OCI-LY1 (cell line): ENCODE results near the gene MBD6.

Source experiments
- EZH2 ChIP-seq: fragments of 200-600 bp; sonication (generic), shearing (Covaris generic); IDR thresholded peaks from 2 replicates; pipeline ENCODE4 v1.8.0; 2017; ENCODE audit warnings: borderline replicate concordance, mixed run types, mild to moderate bottlenecking, antibody characterized with exemption, low read length, moderate library complexity, mixed read lengths
- TF ChIP-seq, protein P1 (sequence below): fragments of 200-600 bp; sonication (generic), shearing (Covaris generic); IDR thresholded peaks from 2 replicates; pipeline ENCODE4 v1.5.1; 2017; ENCODE audit warnings: mild to moderate bottlenecking, antibody characterized with exemption, low read length, moderate library complexity, mixed read lengths

DNA sequence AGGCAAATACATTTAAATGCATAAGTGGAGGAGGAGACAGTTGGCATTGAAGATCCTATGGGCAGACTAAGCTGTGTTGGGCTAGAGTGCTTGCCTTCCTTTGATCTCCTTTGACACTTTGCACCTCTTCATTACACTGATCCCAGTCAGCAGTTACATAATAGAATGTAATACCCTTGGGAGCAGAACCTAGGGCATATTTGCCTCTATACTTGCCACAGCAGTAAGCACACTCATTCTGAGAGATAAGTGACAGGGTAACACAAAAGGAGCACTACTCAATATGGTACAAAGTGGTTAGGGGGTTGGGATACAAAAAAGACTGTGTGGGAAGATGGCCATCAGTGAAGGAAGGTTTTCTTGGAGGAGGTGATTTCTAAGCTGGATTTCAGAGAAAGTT, 25.8 kb upstream of the MBD6 start:
- TF ChIP-seq, protein P1, sequence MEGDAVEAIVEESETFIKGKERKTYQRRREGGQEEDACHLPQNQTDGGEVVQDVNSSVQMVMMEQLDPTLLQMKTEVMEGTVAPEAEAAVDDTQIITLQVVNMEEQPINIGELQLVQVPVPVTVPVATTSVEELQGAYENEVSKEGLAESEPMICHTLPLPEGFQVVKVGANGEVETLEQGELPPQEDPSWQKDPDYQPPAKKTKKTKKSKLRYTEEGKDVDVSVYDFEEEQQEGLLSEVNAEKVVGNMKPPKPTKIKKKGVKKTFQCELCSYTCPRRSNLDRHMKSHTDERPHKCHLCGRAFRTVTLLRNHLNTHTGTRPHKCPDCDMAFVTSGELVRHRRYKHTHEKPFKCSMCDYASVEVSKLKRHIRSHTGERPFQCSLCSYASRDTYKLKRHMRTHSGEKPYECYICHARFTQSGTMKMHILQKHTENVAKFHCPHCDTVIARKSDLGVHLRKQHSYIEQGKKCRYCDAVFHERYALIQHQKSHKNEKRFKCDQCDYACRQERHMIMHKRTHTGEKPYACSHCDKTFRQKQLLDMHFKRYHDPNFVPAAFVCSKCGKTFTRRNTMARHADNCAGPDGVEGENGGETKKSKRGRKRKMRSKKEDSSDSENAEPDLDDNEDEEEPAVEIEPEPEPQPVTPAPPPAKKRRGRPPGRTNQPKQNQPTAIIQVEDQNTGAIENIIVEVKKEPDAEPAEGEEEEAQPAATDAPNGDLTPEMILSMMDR = no peak
- no peak for TF ChIP-seq EZH2
